HG03457 (cell line): Measurements from ENCODE around the gene LEF1.

Source experiments
- ATAC-seq: cut with Tn5 transposase; IDR thresholded peaks from one replicate; pipeline ENCODE4 v1.9.1; 2021; ENCODE audit warnings: moderate number of reproducible peaks; ENCODE audit not compliant: unreplicated experiment

Gene LEF1

GRCh38 chr4:108149588-108150380 lies 18.9 kb downstream of the LEF1 start:
- ATAC-seq, result no peak

GRCh38 chr4:108148316-108148715 lies 20.4 kb downstream of the LEF1 start:
- no peak for ATAC-seq

- ATAC-seq, result no peak
Observed at GRCh38 chr4:108146819-108147218, 21.9 kb downstream of the LEF1 start.

GRCh38 chr4:108146336-108146735 lies 22.4 kb downstream of the LEF1 start:
- no peak for ATAC-seq

- no peak for ATAC-seq
Observed at GRCh38 chr4:108144451-108144850, 24.3 kb downstream of the LEF1 start.

- no peak for ATAC-seq
Observed at GRCh38 chr4:108143515-108143914, 25.2 kb downstream of the LEF1 start.

- ATAC-seq, result no peak
Observed at GRCh38 chr4:108142870-108143269, 25.9 kb downstream of the LEF1 start.

- no peak for ATAC-seq
Observed at GRCh38 chr4:108141213-108141950, 27.4 kb downstream of the LEF1 start.

GRCh38 chr4:108140328-108140727 lies 28.4 kb downstream of the LEF1 start:
- no peak for ATAC-seq

GRCh38 chr4:108139089-108139488 lies 29.6 kb downstream of the LEF1 start:
- ATAC-seq, result no peak

- ATAC-seq, result no peak
Observed at GRCh38 chr4:108135549-108136209, 33.1 kb downstream of the LEF1 start.

GRCh38 chr4:108130955-108131354 lies 37.8 kb downstream of the LEF1 start:
- ATAC-seq, result no peak

GRCh38 chr4:108129196-108129595 lies 39.5 kb downstream of the LEF1 start:
- no peak for ATAC-seq

- no peak for ATAC-seq
Observed at GRCh38 chr4:108126806-108127205, 41.9 kb downstream of the LEF1 start.

- no peak for ATAC-seq
Observed at GRCh38 chr4:108120789-108121188, 47.9 kb downstream of the LEF1 start.

GRCh38 chr4:108119199-108119800 lies 49.4 kb downstream of the LEF1 start:
- no peak for ATAC-seq

- ATAC-seq, result peak; percentile 81
Observed at GRCh38 chr4:108118505-108118904, 50.2 kb downstream of the LEF1 start.

- ATAC-seq, result no peak
Observed at GRCh38 chr4:108117418-108118182, 51.1 kb downstream of the LEF1 start.

- no peak for ATAC-seq
Observed at GRCh38 chr4:108116423-108117168, 52.1 kb downstream of the LEF1 start.

- no peak for ATAC-seq
Observed at GRCh38 chr4:108115168-108115526, 53.6 kb downstream of the LEF1 start.
